Astrocyte (in vitro differentiated cells and primary cell): ENCODE results near the gene DAAM2. TPM values are rescaled to one million over a fixed set of nuclear protein-coding genes. Genes with fewer than 3 reads are reported as not detected.

Experiments
- DNase-seq: peaks from one replicate; pipeline ENCODE4 v3.0.0-alpha.2; 2010; ENCODE audit warnings: low read depth
- FAIRE-seq: peaks from 2 replicates; lab custom pipeline; 2011; peaks lifted over from hg19 to GRCh38; lab: Jason Lieb, UNC
- H2AFZ ChIP-seq: 2 replicates; pipeline ENCODE4 v1.6.0; 2012; ENCODE audit warnings: low read depth, low read length, inconsistent platforms
- H3K27ac ChIP-seq: 2 replicates; pipeline ENCODE4 v1.5.1; 2011; ENCODE audit warnings: low read depth, low read length, inconsistent platforms
- H3K27me3 ChIP-seq: 2 replicates; pipeline ENCODE4 v1.6.0; 2011; ENCODE audit warnings: low read length, inconsistent platforms; ENCODE audit not compliant: insufficient read depth
- H3K36me3 ChIP-seq: 2 replicates; pipeline ENCODE4 v1.5.1; 2011; ENCODE audit warnings: low read length, inconsistent platforms; ENCODE audit not compliant: insufficient read depth
- H3K4me1 ChIP-seq: 2 replicates; pipeline ENCODE4 v1.5.1; 2011; ENCODE audit warnings: low read length, inconsistent platforms; ENCODE audit not compliant: insufficient read depth
- H3K4me2 ChIP-seq: 2 replicates; pipeline ENCODE4 v1.6.0; 2012; ENCODE audit warnings: low read length, inconsistent platforms
- H3K4me3 ChIP-seq: 2 replicates; pipeline ENCODE4 v1.5.1; 2011; ENCODE audit warnings: low read depth, mild to moderate bottlenecking, low read length, inconsistent platforms; ENCODE audit not compliant: insufficient read depth
- H3K79me2 ChIP-seq: 2 replicates; pipeline ENCODE4 v1.6.0; 2012; ENCODE audit warnings: mild to moderate bottlenecking, low read length, inconsistent platforms; ENCODE audit not compliant: insufficient read depth
- H3K9ac ChIP-seq: 2 replicates; pipeline ENCODE4 v1.6.0; 2012; ENCODE audit warnings: mild to moderate bottlenecking, low read length, inconsistent platforms
- H3K9me3 ChIP-seq: 2 replicates; pipeline ENCODE4 v1.5.1; 2012; ENCODE audit warnings: low read depth, mild to moderate bottlenecking, low read length, inconsistent platforms; ENCODE audit not compliant: insufficient read depth
- H4K20me1 ChIP-seq: 2 replicates; pipeline ENCODE4 v1.6.0; 2012; ENCODE audit warnings: low read length, inconsistent platforms; ENCODE audit not compliant: insufficient read depth
- H3K27ac Mint-ChIP-seq: one replicate; pipeline ENCODE4 v1.8.0; 2021; ENCODE audit warnings: mild to moderate bottlenecking, mixed read lengths; ENCODE audit not compliant: unreplicated experiment
- H3K27me3 Mint-ChIP-seq: one replicate; pipeline ENCODE4 v1.8.0; 2021; ENCODE audit warnings: low read depth, mixed read lengths; ENCODE audit not compliant: unreplicated experiment
- H3K36me3 Mint-ChIP-seq: one replicate; pipeline ENCODE4 v1.8.0; 2021; ENCODE audit warnings: low read depth, mixed read lengths; ENCODE audit not compliant: unreplicated experiment
- H3K4me1 Mint-ChIP-seq: one replicate; pipeline ENCODE4 v1.8.0; 2021; ENCODE audit warnings: low read depth, mixed read lengths; ENCODE audit not compliant: unreplicated experiment
- H3K4me3 Mint-ChIP-seq: one replicate; pipeline ENCODE4 v1.8.0; 2021; ENCODE audit warnings: mild to moderate bottlenecking, moderate library complexity, mixed read lengths; ENCODE audit not compliant: unreplicated experiment
- H3K9me3 Mint-ChIP-seq: one replicate; pipeline ENCODE4 v1.8.0; 2021; ENCODE audit warnings: mild to moderate bottlenecking, mixed read lengths; ENCODE audit not compliant: unreplicated experiment
- EZH2 ChIP-seq: IDR thresholded peaks from 2 replicates; pipeline ENCODE4 v1.6.1; 2012; ENCODE audit warnings: mild to moderate bottlenecking, low read length, inconsistent platforms; ENCODE audit not compliant: insufficient read depth
- total RNA-seq: library from RNA; stranded (reverse); gene quantifications from 2 replicates; pipeline ENCODE4 v1.2.1, GENCODE V29; 2021
- TF ChIP-seq, protein P1 (sequence below): IDR thresholded peaks from 2 replicates; pipeline ENCODE4 v1.5.1; 2011; ENCODE audit warnings: low read depth, mild to moderate bottlenecking, inconsistent platforms, low read length, moderate library complexity; ENCODE audit not compliant: insufficient read depth

DAAM2 gene
- total RNA-seq, 1 donor from 2014 or later = 38.4 TPM

DNA sequence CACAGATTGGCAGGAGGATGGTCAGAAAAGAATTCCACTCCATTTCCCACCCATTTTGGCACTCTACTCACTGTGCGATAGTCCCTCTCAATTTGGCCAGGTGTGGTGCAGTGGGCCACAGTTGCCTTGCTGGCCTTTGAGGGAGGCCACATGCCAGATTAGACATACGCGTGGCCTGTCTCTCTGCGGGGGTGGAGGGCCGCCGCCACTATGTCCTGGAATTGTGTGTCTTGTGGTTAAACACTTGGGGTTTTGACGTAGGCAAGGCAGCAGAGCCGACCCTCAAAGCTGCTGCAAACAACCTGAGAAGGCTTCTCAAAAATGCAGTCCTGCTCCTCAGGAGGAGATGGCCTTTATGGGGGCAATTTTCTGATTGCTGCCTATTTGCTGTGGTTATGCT, 4.9 kb upstream of the DAAM2 start:
- Histone ChIP-seq H2AFZ (no peak overlapping the region), H3K4me1 (no peaks in the 10 kb centered on the region), H3K27ac (no peak overlapping the region), H3K9me3 (no peaks in the 10 kb centered on the region), H3K9ac (no peak overlapping the region), H4K20me1 (no peaks in the 10 kb centered on the region), H3K36me3 (no peaks in the 10 kb centered on the region), H3K27me3 (no peaks in the 10 kb centered on the region), H3K4me2 (no peak overlapping the region), H3K4me3 (no peak overlapping the region), H3K79me2 (no peaks in the 10 kb centered on the region)
- Mint-ChIP-seq H3K9me3 (no peaks in the 10 kb centered on the region), H3K36me3 (no peaks in the 10 kb centered on the region), H3K27me3 (no peaks in the 10 kb centered on the region), H3K4me1 (peaks cover 15% of the 10 kb centered on the region), H3K4me3 (no peak overlapping the region), H3K27ac (no peak overlapping the region)
- DNase-seq = no peak
- FAIRE-seq = no peak
- TF ChIP-seq EZH2 = no peak
- TF ChIP-seq, protein P1, sequence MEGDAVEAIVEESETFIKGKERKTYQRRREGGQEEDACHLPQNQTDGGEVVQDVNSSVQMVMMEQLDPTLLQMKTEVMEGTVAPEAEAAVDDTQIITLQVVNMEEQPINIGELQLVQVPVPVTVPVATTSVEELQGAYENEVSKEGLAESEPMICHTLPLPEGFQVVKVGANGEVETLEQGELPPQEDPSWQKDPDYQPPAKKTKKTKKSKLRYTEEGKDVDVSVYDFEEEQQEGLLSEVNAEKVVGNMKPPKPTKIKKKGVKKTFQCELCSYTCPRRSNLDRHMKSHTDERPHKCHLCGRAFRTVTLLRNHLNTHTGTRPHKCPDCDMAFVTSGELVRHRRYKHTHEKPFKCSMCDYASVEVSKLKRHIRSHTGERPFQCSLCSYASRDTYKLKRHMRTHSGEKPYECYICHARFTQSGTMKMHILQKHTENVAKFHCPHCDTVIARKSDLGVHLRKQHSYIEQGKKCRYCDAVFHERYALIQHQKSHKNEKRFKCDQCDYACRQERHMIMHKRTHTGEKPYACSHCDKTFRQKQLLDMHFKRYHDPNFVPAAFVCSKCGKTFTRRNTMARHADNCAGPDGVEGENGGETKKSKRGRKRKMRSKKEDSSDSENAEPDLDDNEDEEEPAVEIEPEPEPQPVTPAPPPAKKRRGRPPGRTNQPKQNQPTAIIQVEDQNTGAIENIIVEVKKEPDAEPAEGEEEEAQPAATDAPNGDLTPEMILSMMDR = no peak

DNA sequence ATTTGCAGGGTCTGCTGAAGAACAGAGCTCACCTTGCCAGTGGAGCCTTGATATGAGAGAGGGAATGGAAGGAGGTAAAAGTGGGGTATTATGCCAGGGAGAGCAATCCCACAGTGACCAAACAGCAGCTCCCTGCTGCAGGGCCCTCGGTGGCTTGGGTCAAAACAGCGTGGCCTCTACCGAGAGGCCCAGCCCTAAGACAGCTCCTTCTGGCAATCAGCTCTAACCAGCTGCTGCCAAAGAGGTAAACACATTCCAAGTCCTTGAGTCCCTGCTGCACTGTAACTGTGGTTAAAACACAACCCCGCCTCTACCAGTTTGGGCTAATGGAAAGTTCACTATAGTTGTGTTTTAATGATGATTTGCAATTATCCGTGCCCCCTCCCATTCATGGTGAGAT, 1.4 kb upstream of the DAAM2 start:
- Histone ChIP-seq H3K4me1 (peaks cover 4% of the 10 kb centered on the region), H3K79me2 (peaks cover 5% of the 10 kb centered on the region), H3K27me3 (no peaks in the 10 kb centered on the region), H3K4me2 (no peak overlapping the region), H3K27ac (no peak overlapping the region), H4K20me1 (no peaks in the 10 kb centered on the region), H3K9me3 (no peaks in the 10 kb centered on the region), H3K4me3 (no peak overlapping the region), H3K36me3 (no peaks in the 10 kb centered on the region), H3K9ac (no peak overlapping the region), H2AFZ (no peak overlapping the region)
- no peaks in the 10 kb centered on the region for H3K9me3 Mint-ChIP-seq
- DNase-seq (peak; percentile 41), FAIRE-seq (no peak)
- H3K4me1 Mint-ChIP-seq = peaks cover 32% of the 10 kb centered on the region
- H3K27me3 Mint-ChIP-seq = no peaks in the 10 kb centered on the region
- peaks cover 11% of the 10 kb centered on the region for H3K36me3 Mint-ChIP-seq
- TF ChIP-seq EZH2 = no peak
- no peak overlapping the region for H3K4me3 Mint-ChIP-seq
- no peak overlapping the region for H3K27ac Mint-ChIP-seq

DNA sequence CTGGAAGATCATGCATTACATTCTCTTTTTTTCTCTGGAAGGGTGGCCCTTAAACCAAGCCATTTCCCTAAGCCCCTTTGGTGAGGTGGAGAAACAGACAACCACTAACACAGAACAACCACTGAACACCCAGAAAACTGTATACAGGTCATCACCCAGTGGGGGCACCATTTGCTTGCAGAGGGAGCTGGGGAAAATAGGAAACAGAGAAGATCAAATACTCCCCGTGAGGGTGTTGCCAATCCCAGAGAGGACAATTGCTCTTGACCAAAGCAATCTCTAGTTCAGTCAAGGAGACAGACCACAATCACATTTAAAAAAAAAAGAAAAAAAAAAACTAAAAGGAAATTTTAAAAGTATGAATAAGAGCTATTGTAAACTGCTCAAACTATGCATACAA, 865 bp upstream of the DAAM2 start:
- no peaks in the 10 kb centered on the region for H3K9me3 Mint-ChIP-seq

More for the DNA sequence above, 865 bp upstream of the DAAM2 start:
- Histone ChIP-seq H3K4me1 (peaks cover 4% of the 10 kb centered on the region), H3K4me3 (no peak overlapping the region), H4K20me1 (no peaks in the 10 kb centered on the region), H3K36me3 (no peaks in the 10 kb centered on the region), H3K79me2 (peaks cover 5% of the 10 kb centered on the region), H3K27me3 (no peaks in the 10 kb centered on the region), H2AFZ (no peak overlapping the region), H3K27ac (no peak overlapping the region), H3K4me2 (no peak overlapping the region), H3K9me3 (no peaks in the 10 kb centered on the region), H3K9ac (no peak overlapping the region)
- peak; percentile 5 for DNase-seq
- no peak for FAIRE-seq
- Mint-ChIP-seq H3K4me1 (peaks cover 34% of the 10 kb centered on the region), H3K27me3 (no peaks in the 10 kb centered on the region), H3K27ac (peak overlapping the region; percentile 50), H3K36me3 (peaks cover 11% of the 10 kb centered on the region), H3K4me3 (peak overlapping the region; percentile 84)
- TF ChIP-seq EZH2 = no peak
- TF ChIP-seq, protein P1 = no peak
